KOPT-K1 (cell line): ENCODE data around the gene C4orf50.
"Not testable (repeated sequence)": the region's sequence is repeated elsewhere in the genome, so short reads cannot be mapped to it uniquely, and the experiment has no call there.

Experiments
- H3K27ac ChIP-seq: fragments of 200-600 bp; sonication (generic); 2 replicates; pipeline ENCODE4 v1.5.1; 2016; ENCODE audit warnings: antibody characterized with exemption, mild to moderate bottlenecking, low read depth, low read length; ENCODE audit not compliant: poor library complexity, severe bottlenecking
- H3K36me3 ChIP-seq: fragments of 200-600 bp; sonication (generic); 2 replicates; pipeline ENCODE4 v1.5.1; 2017; ENCODE audit warnings: antibody characterized with exemption, mild to moderate bottlenecking, low read length, moderate library complexity; ENCODE audit not compliant: insufficient read depth
- H3K9me3 ChIP-seq: fragments of 200-600 bp; sonication (generic); 2 replicates; pipeline ENCODE4 v1.5.1; 2017; ENCODE audit warnings: antibody characterized with exemption, low read length, mild to moderate bottlenecking; ENCODE audit not compliant: insufficient read depth, poor library complexity, severe bottlenecking

The C4orf50 gene

DNA sequence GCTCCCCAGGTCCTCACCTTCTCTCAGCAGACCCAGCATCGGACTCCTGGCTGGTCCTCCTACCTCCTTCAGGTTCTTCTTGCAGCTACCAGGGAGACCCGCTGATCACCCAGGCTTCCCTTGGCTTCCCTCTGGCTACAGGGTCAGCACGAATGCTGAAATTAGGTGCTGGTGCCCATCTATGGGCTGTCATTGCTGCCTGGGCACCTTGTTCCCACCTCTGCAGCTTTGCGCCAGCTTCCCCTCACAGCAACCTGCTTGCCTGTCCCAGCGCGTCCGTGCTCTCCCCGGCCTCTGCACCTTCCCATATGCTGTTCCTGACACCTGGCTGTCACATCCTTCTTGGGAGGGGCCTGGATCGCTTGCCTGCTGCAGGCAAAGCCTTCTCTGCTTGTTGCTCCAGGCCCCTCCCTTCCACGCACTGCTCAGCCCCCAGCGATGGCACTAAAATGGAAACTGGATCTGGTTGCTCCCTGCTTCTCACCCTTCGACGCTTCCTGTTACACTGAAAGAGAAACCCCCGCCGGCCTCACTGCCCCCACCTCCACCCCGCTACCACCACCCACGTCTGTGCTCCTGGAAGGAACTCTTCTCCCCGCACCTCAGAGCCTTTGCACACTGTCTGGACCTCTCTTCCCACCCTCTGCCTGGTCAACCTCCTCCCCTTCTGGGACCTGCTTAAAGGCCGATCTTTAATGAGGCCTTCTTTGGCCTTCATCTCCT lies 22.2 kb downstream of the C4orf50 start:
- Histone ChIP-seq H3K27ac (no peak overlapping the region), H3K9me3 (no peaks in the 10 kb centered on the region), H3K36me3 (no peaks in the 10 kb centered on the region)

DNA sequence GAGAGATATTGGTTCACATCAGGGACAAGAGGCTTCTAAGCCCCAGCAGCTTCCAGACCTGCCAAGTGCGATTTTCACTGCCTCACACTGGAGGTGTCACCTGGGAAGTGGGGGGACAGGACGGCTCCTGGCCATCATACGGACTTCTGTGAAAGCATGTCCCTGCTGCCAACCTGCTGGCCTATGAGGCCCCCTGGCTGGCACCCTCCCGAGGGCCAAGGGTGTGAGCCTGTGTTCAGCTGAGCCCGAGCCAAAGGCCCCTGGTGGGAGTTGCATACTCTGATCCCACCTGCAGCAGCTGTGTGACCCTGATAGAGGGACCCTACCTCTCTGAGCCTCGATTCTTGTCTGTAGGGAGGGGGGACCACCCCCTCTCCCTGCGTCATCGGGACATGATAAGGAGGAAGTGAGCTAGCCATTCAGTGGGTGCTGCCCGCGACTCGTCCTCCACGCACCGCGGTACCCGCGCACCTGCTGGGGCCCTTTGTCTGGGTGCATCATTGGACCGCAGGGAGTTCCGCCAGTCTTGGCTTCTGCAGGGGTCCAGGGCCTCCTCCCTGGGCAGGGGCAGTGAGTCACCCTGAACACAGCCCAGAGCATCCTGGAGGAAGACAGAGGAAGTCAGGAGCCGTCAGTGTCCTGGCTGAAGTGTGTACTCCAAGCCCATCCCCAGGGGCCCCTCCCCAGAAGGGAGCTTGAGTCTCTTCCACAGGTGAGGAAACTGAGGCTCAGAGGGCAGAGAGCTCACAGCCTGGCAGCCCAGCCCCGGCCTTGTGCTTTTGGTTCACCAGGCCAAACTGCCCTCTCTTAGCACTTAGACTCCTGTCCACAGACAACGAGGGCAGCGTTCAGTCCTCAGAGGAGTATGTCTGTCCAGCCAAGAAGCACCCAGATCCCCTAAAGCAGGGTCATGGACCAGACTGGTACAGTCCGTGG lies 24.1 kb downstream of the C4orf50 start:
- no peaks in the 10 kb centered on the region for H3K9me3 ChIP-seq
- no peak overlapping the region for H3K27ac ChIP-seq
- H3K36me3 ChIP-seq: no peaks in the 10 kb centered on the region

DNA sequence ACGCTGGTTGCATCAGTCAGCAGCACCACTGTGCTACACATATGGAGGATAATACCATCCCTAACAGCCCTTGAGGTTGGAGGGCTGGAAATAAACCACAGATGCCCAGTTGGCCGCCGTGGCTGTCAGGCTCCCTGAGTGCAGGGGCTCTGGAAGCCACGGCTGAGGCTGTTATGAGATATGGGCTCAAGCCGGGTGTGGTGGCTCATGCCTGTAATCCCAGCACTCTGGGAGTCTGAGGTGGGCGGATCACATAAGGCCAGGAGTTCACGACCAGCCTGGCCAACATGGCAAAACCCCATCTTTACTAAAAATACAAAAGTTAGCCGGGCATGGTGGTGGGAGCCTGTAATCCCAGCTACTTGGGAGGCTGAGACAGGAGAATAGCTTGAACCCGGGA lies 24.9 kb downstream of the C4orf50 start:
- H3K36me3 ChIP-seq, H3K9me3 ChIP-seq, H3K27ac ChIP-seq: not testable (repeated sequence)

DNA sequence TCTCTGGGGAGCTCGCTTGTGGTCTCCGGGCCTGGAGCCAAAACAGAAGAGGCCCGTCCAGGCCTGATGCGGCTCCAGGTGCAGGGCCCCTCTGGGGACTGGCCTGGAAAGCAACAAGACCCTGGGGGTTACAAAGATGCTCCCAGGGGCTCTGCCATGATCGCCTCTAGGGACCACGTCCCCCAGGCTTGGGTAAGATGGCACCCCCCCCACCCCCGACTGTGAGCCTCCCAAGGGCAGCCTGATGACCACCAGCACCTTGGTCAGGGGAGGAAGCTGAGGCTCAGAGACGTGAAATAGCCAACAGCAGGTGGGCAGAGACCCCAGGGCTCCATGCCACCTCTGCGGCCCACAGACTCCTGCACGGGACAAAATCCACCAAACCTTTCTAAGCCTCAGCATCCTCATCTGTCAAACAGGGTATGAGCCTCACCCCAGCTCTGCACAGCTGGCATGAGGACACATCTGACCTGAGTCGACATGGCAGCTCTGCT lies 25.4 kb downstream of the C4orf50 start:
- H3K36me3 ChIP-seq: no peaks in the 10 kb centered on the region
- H3K27ac ChIP-seq: no peak overlapping the region
- H3K9me3 ChIP-seq: no peaks in the 10 kb centered on the region

DNA sequence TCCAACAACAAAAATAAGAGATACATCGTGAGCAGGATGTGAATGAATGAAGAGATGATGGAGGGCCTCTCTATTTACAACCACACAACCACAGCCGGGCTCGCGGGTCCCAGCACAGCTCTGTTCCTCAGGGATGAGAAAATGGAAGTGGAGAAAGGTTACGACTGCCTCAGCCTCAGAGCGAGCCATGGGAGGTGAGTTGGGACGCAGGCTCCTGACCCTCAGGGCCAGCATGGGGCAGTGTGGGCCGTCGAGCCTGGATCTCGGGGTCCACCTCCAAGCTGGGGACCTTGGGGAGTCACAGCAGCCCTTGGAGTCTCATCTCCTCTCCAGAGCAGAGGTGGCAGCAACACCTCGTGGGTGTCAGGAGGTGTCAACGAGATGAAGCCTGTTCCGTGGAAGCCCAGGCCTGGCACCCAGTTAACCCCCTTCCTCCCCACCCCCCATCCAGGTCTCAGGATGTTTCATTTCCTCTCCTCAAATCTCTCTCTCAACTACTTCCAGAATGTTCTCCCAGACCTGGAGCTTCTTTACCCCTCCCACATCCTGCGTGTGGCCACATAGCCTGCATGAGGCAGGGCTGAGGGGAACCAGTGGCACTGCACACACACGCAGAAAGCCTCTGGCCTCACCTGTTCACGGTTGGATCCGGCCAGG lies 25.9 kb downstream of the C4orf50 start:
- H3K27ac ChIP-seq: no peak overlapping the region
- no peaks in the 10 kb centered on the region for H3K9me3 ChIP-seq
- no peaks in the 10 kb centered on the region for H3K36me3 ChIP-seq

DNA sequence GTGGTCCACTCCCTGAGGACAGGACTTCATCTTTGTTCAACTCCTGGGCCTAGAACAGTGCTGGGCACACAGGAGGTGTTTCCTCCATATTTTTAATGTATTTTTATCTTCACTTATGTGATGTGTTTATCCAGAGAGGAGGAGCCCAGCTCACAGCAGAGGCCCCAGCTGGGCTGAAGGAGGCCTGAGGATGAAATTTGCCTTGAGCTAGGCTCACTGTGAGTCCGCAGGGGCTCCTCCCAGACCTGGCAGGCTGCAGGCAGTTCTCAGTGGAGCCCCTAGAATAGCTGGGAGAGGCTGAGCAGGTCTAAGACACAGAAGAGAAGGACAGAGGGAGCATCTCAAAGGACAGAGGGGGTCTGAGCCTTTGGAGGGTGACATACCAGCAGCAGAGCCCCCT lies 26.8 kb downstream of the C4orf50 start:
- no peaks in the 10 kb centered on the region for H3K36me3 ChIP-seq
- no peak overlapping the region for H3K27ac ChIP-seq
- no peaks in the 10 kb centered on the region for H3K9me3 ChIP-seq

DNA sequence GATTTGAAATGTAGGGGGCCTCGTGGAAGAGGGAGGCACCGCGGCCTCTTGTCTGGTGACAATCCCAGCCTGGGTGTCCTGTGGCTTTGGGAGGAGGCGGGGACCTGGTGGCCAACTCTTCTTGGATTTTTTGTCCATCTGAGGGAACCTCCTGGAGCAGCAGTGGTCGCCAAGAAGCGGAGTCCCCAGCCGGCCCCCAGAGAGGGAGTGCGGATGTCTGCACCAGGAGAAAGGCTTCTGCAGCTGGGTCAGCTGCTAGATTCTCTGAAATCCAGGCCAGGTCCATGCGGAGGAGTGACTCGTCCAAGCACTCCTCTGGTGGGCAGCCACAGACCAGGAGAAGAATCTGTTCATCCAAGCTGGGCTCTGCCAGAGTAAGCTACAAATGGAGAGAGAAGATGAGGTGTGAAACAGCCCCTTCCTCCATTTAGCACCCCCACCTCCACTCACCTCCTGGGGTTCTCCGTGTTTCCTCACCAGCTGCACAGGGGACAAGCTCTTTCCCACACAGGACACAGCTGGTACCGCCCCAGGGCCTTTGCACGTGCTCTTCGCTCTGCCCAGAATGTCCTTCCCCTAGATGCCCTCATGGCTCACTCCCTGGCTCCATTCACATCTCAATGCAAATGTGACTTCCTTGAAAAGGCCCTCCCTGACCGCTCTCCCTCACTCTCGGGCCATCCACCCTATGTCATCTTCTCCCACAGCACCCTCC lies 27.6 kb downstream of the C4orf50 start:
- no peaks in the 10 kb centered on the region for H3K9me3 ChIP-seq
- no peaks in the 10 kb centered on the region for H3K36me3 ChIP-seq
- H3K27ac ChIP-seq: no peak overlapping the region

DNA sequence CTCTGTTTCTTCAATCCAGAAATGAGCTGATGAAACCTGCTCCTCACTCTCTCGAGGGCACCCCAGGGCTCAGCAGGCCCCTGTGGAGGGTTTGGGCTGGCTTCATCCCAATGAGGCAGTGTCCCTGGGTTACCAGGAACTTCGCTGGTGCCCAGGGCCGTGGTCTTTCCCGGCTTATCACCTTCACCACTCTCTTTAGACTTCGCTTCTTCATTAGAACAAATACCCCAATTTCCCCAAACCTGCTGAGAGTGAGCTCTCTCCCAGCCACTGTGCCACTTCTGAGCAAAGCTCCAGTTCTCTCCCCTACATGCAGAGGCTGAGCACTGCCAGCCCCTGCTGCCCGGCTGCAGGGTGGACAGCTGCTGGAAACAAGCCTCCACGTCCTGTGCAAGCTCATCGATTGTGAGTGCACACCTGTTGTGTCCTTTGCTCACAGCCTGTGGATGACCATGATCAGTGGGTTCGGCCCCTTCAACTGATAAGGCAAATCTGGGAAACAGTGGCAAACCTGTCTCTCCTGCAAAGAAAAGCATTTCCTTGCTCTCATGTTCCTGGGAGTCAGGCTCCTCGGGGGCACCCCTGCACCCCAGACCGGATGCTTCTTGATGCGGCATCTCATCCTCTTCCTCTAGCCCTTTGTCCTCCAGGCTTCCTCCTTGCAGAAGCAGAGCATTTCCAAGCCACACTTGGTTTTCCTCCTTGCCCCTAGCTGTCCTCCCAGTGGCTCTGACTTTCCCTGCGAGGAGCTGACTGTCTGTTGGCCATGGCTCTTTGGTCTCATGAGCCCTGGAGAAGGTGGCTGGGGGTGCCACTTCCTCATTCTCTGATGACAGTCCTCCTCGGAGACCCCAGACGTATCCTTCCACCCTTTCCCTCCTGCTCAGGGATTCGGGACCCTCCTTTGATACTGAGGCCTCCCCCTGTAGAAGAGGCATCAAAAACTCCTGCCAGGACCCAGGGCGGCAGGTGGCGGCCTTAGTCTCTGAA lies 28.7 kb downstream of the C4orf50 start:
- Histone ChIP-seq H3K27ac (no peak overlapping the region), H3K36me3 (no peaks in the 10 kb centered on the region), H3K9me3 (peaks cover 4% of the 10 kb centered on the region)

DNA sequence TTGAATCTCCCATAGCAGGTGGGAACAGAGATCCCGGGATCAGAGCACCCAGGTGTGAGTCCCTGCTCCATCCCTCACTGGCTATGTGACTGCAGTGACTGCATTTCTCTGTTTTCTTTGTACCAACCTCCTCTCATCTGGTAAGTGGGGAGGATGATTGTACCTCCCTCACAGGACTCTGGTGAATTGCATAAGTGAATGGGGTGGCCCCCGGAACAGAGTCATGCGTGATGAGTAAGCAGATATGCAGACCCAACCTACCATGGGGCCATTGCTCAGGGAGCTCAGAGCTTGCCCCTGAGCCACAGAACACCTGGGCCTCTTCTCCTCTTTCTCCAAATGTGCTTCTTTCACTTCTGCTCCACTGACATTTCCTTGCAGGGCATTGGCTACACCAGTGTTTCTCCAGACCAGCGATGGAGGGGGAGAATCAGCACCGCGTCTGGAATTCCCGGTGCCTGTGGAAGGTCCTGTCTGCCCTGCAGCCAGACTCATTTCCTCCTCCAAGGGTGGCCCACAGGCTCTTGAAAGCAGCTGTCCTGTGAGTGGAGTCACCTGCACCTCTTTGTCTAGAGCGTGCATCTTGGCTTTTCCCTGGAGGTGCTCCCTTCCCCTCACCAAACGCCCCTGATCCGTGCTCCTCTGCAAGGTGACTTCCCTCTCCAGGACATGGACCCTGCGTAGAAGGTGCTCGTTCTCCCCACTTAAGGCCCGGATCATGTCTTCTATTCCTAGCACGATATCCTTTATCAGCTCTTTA lies 30.0 kb downstream of the C4orf50 start:
- no peaks in the 10 kb centered on the region for H3K36me3 ChIP-seq
- peaks cover 17% of the 10 kb centered on the region for H3K9me3 ChIP-seq
- H3K27ac ChIP-seq: no peak overlapping the region

DNA sequence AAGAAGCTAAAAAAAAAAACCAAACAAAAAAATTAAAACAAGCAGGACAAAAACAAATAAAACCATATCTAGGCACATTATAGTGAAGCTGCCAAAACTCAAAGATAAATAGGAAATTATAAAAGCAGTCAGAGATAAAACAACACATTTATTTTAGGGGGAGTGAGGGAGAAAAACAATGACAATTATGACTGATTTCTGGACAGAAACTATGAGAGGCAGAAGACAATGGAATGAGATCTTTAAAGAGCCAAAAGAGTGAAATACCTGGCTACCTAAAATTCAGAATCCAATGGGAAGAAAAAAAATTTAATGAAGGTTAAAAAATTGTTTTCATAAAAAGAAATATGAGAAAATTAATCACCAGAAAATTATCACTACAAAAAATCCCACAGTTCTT lies 33.4 kb downstream of the C4orf50 start:
- H3K9me3 ChIP-seq: peaks cover 18% of the 10 kb centered on the region
- H3K36me3 ChIP-seq: no peaks in the 10 kb centered on the region
- H3K27ac ChIP-seq: no peak overlapping the region

DNA sequence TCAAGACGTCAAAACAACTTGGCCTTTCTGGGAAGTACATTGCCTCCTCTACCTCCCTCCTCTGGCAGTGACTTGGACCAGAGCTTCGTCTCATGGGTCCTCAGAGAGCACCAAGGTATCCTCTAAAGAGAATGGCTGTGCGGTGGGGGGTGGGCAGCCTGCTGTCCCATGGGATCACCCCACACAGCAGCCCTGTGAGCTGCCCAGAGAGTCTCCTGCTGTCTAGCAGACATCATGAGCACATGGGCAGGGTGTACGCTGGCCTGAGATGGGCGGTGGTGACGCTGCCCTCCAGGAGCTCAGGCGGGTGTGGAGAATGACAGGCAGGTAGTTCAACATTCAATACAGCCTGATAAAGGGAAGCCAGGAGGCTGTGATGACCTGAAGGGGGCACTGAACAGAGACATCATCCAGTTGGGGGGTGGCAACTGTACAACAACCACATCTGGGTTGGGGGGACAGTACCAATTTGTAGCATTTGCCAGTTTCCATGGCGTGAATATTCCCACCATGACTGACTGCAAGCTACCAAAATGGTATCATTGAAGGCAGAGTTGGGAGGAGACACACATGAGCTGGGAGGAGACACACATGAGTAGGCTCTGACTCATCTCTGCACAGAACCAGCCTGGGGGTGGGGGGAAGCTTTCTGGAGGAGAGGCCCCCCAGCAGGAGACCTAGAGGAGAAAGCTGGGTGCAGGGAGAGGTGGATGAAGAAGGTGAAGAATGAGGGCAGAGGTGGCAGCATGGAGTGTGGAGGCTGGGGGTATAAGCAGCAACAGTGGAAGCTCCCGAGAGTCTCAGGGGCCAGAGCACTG lies 35.9 kb downstream of the C4orf50 start:
- Histone ChIP-seq H3K27ac (no peak overlapping the region), H3K36me3 (no peaks in the 10 kb centered on the region), H3K9me3 (peaks cover 18% of the 10 kb centered on the region)

DNA sequence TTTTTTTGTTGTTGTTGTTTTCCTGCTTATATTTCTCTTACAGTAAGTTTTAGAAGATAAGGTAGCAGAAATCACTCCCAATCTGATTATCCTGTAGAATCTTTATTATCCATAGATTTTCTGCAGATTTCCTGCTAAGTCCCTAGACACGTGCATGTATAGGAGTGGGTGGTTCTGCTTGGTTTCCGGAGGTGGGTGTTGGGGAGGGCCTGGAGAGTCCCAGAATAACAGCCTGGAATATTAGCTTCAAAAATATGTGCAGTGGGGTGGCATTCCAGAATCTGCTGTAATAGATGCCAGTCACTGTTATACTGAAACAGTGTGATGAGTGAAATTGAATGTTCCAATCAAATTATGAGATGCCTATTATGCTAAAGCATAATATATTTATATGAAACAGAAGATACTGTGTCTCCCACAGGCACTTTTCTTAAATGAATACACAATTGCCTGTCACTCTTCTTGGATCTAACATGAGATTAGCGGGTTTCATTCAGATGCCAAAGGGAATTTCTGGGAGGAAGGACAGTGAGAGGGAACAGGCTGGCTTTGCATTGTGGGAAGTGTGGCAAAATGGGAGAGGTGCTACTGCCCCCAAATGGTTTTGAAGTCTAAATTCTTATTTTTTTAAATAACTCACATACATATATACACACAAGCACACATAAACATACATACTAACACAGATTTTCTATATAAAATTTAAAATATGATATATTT lies 37.6 kb downstream of the C4orf50 start:
- peaks cover 18% of the 10 kb centered on the region for H3K9me3 ChIP-seq
- no peaks in the 10 kb centered on the region for H3K36me3 ChIP-seq
- H3K27ac ChIP-seq: no peak overlapping the region
